HL-60 (cell line): Measurements from ENCODE around the gene THEM5.

Experiments used
- POLR2AphosphoS5 ChIP-seq: IDR thresholded peaks from 2 replicates; pipeline ENCODE4 v1.6.1; 2012; ENCODE audit warnings: low read depth
- TF ChIP-seq, protein P1 (sequence below): IDR thresholded peaks from one replicate; pipeline ENCODE4 v1.5.1; 2011; ENCODE audit warnings: low read length, control low read depth, inconsistent platforms; ENCODE audit not compliant: insufficient read depth
- TF ChIP-seq, protein P2 (sequence below): IDR thresholded peaks from 2 replicates; pipeline ENCODE4 v1.6.1; 2012; ENCODE audit warnings: low read depth; ENCODE audit not compliant: insufficient replicate concordance

DNA sequence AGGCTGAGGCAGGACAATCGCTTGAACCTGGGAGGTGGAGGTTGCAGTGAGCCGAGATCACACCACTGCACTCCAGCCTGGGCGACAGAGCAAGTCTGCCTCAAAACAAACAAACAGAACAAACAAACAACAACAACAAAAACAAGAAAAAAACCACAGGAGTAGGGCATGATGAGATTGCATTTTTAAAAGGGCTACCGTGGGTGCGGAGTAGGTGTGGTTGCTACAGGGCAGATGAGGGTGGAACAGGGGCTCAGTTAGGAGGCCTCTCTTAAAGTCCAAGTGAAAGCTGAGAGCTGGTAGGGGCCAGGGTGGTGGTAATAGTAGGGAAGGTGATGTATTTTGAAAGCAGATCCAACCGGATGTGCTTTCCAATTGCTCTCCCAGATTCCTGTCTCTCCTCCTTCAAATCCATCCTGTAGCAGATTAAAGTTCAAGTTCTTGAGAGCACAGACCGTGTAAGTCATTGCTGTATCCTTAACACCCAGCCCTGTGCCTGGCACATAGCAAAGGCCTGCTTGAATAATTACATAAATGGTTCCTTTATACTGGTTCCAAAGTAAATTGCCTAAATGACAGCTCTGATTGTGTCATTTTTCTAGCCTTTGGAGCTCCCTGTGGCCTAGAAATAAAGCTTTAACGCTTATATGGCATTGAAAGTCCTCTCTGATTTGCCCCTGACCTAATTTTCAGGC lies 44.1 kb downstream of the THEM5 start:
- TF ChIP-seq, protein P1, sequence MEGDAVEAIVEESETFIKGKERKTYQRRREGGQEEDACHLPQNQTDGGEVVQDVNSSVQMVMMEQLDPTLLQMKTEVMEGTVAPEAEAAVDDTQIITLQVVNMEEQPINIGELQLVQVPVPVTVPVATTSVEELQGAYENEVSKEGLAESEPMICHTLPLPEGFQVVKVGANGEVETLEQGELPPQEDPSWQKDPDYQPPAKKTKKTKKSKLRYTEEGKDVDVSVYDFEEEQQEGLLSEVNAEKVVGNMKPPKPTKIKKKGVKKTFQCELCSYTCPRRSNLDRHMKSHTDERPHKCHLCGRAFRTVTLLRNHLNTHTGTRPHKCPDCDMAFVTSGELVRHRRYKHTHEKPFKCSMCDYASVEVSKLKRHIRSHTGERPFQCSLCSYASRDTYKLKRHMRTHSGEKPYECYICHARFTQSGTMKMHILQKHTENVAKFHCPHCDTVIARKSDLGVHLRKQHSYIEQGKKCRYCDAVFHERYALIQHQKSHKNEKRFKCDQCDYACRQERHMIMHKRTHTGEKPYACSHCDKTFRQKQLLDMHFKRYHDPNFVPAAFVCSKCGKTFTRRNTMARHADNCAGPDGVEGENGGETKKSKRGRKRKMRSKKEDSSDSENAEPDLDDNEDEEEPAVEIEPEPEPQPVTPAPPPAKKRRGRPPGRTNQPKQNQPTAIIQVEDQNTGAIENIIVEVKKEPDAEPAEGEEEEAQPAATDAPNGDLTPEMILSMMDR: no peak
- TF ChIP-seq POLR2AphosphoS5: no peak
- TF ChIP-seq, protein P2, sequence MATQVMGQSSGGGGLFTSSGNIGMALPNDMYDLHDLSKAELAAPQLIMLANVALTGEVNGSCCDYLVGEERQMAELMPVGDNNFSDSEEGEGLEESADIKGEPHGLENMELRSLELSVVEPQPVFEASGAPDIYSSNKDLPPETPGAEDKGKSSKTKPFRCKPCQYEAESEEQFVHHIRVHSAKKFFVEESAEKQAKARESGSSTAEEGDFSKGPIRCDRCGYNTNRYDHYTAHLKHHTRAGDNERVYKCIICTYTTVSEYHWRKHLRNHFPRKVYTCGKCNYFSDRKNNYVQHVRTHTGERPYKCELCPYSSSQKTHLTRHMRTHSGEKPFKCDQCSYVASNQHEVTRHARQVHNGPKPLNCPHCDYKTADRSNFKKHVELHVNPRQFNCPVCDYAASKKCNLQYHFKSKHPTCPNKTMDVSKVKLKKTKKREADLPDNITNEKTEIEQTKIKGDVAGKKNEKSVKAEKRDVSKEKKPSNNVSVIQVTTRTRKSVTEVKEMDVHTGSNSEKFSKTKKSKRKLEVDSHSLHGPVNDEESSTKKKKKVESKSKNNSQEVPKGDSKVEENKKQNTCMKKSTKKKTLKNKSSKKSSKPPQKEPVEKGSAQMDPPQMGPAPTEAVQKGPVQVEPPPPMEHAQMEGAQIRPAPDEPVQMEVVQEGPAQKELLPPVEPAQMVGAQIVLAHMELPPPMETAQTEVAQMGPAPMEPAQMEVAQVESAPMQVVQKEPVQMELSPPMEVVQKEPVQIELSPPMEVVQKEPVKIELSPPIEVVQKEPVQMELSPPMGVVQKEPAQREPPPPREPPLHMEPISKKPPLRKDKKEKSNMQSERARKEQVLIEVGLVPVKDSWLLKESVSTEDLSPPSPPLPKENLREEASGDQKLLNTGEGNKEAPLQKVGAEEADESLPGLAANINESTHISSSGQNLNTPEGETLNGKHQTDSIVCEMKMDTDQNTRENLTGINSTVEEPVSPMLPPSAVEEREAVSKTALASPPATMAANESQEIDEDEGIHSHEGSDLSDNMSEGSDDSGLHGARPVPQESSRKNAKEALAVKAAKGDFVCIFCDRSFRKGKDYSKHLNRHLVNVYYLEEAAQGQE: no peak
